ENCODE results near the gene ZBP1.

Gene ZBP1

DNA sequence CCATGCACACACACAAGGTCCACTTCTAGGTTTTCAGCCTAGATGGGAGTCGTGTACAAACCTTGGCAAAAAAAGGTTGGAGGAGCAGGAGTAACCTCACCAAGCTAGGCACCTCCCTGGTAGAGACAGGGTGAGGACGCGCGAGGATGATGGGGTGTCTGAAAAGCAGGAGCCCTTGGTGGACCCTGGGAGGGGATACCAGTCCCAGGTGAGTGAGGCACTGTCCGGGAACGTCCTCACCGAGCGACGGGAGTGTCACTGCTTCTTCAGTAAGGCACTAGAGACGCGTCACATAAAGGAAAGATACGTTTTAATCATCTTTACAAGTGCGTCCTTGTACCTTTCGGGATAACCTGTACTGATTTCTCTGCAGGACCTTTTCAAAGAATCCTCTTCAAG is 29.4 kb upstream of the ZBP1 start:
- H3K4me3 ChIP-seq (ENCODE audit: low read depth, low read length): no peak overlapping the region
- DNase-seq (ENCODE audit: low read depth): no peak
- TF ChIP-seq CTCF (conservative IDR thresholded peaks at IDR 0.05; ENCODE audit: low read depth, low read length): no peak

- TF ChIP-seq CTCF (conservative IDR thresholded peaks at IDR 0.05; ENCODE audit: low read depth, low read length): no peak
- no peak for DNase-seq (ENCODE audit: low read depth)
- H3K4me3 ChIP-seq (ENCODE audit: low read depth, low read length): no peak overlapping the region
Measured at GRCh38 chr20:57648878-57649616, 28.8 kb upstream of the ZBP1 start.

DNA sequence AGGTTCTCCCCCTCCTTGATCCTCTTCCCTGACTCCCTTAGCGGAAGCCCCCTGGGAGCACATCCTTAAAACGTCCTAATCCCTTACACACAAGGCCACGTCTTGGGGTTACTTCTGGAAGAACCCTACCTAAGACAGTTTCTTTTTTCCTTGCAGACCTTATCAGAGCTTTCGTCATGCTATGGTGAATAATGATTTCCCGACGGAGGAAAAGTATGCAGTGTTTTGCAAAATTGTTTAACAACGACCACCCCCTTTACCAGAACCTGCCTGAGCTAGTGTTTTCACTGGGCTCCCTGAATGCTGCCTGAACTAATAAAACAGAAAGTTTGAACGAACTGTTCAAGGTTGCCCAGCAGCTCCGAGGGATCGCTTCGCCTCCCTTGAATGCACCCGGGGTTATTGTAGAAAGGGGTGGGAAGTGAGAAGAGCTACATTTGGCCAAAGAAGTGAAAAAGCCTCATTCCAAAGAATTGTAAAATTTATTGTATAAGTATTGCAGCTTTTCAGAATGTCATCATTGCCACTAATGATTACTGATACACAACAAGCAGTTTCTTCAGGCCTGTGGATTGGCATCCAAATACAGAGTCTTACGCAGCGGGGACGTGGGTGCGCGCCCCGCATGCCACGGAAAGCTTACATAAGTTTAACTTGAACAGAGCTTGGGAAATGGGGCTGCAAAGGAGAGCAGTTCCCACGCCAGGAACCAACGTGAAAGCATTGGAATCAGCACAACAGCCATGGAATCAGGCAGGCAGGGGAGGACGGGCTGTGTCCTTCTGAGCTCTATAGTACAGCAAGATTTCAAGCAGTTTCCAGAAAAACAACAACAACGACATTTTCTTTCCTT is 27.9 kb upstream of the ZBP1 start:
- no peak for TF ChIP-seq CTCF (conservative IDR thresholded peaks at IDR 0.05; ENCODE audit: low read depth, low read length)
- no peak for DNase-seq (ENCODE audit: low read depth)
- H3K4me3 ChIP-seq (ENCODE audit: low read depth, low read length): no peak overlapping the region

DNA sequence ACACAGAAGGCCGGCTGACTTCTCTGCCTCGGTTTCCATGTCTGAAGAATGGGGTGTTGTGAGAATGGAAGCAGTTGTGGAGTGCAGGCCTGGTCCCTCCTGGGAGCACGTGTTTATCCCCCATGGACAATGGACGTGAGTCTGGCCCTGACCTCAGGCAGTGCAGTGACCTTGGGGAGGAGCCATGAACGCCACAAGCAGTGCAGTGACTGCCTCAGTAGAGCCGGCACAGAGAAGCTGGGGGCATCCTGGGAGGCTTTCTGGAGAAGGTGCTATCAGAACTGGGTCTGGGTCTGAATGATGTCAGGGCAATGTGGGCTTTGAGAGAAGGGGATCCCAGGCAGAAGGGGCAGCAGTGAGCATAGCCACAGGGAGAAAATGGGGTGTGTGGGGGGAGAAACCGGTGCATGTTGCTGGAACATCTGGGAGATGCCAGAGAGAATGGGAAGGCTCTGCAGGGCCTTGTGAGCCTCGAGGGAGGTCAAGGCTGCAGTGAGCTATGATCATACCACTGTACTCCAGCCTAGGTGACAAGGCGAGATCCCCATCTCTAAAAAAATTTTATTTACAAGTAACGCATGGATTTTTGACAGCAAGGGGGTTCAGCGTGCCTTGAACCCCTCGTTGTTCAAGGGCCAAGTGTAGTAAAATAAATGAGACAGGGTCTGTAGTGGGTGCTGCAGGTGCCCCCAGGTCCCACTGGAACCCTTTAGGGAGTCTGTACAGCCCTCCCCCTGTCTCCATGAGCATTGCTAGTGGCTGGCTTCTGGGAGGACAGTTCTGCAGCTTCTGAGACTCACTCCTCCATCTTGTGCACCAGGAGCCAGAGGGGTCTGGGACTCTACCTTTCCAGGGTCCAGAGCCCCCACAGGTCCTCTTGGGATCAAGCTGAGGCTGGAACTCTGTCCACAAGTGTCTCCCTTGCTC is 27.0 kb upstream of the ZBP1 start:
- DNase-seq (ENCODE audit: low read depth): no peak

DNA sequence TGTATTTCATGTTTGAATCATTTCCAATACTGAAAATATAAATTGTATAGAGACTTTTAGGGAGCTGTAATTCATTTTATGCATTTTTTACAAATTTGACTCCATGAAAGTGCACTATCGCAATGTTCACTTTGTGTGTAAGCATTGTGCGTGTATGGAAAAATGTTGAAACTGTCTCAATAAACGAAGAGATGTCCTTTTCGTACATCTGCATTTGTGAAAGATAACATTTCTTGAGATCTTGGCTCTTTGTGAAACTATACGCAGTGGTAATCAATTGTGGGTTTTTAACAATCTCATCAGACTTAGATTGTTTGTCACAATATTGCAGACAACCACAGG is 18.6 kb upstream of the ZBP1 start:
- no peak for DNase-seq (ENCODE audit: low read depth)
- no peak overlapping the region for H3K4me3 ChIP-seq (ENCODE audit: low read depth, low read length)
- no peak for TF ChIP-seq CTCF (conservative IDR thresholded peaks at IDR 0.05; ENCODE audit: low read depth, low read length)

More for the DNA sequence above, 27.0 kb upstream of the ZBP1 start:
- H3K4me3 ChIP-seq (ENCODE audit: low read depth, low read length): no peak overlapping the region
- no peak for TF ChIP-seq CTCF (conservative IDR thresholded peaks at IDR 0.05; ENCODE audit: low read depth, low read length)

DNA sequence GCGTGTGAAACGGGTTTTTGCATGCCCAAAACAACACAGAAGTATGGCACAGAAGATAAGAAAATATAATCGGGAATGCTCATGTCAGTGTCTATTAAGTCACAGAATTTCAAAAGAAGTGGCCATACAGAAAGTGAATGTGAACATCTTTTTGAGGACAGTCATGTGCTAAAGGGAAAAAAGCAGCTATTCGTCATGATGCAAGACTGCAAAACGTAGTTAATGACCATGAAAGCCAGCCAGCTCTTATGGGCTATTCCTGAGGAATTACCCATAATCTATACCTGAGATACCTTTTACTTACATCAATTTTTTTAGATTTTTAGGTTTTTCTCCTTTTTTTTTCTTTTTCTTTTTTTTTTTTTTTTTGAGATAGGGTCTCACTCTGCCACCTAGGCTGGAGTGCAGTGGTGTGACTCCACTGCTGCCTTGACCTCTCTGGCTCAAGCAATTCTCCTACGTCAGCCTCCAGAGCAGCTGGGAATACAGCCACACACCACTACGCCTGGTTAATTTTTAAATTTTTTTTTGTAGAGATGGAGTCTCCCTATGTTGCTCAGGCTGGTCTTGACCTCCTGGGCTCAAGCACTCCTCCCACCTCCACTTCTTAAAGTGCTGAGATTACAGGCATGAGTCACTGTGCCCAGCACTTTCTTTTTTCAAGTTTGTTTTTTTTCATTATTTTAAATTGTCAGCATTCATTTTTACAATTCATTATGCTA is 18.1 kb upstream of the ZBP1 start:
- DNase-seq (ENCODE audit: low read depth): peak; percentile 53
- no peak for TF ChIP-seq CTCF (conservative IDR thresholded peaks at IDR 0.05; ENCODE audit: low read depth, low read length)

More for the DNA sequence above, 18.1 kb upstream of the ZBP1 start:
- no peak overlapping the region for H3K4me3 ChIP-seq (ENCODE audit: low read depth, low read length)
